Measurements from ENCODE around the gene MYH9. TPM values are rescaled to one million over a fixed set of nuclear protein-coding genes. Genes with fewer than 3 reads are reported as not detected.
"Not testable (repeated sequence)": the region's sequence is repeated elsewhere in the genome, so short reads cannot be mapped to it uniquely, and the experiment has no call there.

MYH9 gene
- total RNA-seq, 4 donors from 2014 or later = 216 to 339 (median 246) TPM

GRCh38 chr22:36253523-36254490 is 134.0 kb downstream of the MYH9 start:
- intact Hi-C loops (cut with DNase I) = no loop called here
- Histone ChIP-seq H3K27ac (peak overlapping the region; percentile 78 to 93 (median 82)), H3K36me3 (peaks cover 0 to 22% (median 0%) of the 10 kb centered on the region in 3 donors), H3K27me3 (no peaks in the 10 kb centered on the region), H3K4me3 (peak overlapping the region; percentile 32 to 66 (median 46)), H3K4me1 (peaks cover 28 to 85% (median 47%) of the 10 kb centered on the region in 3 donors), H3K9me3 (no peaks in the 10 kb centered on the region)
- no peak for DNase-seq
- WGBS, 2 donors = 28 to 35% methylated on average over 4 of the region's 7 CpGs
- TF ChIP-seq CTCF (IDR thresholded peaks at IDR 0.05) = no peak
- no peak for TF ChIP-seq POLR2A (IDR thresholded peaks at IDR 0.05)

GRCh38 chr22:36252754-36253522 is 134.8 kb downstream of the MYH9 start, which contains the start of gene APOL1:
Gene APOL1, plus strand, starts transcription at chr22:36253133. Its CDS starts 1,823 bp downstream, at chr22:36254956.
- no peaks in the 10 kb centered on the region for H3K27me3 ChIP-seq
- peak within 1 kb of the TSS; percentile 32 to 66 (median 46) for H3K4me3 ChIP-seq
- 20 to 24% methylated on average over 8 of the region's 10 CpGs for WGBS, 2 donors
- peaks cover 0 to 14% (median 0%) of the 10 kb centered on the region in 3 donors for H3K36me3 ChIP-seq
- H3K9me3 ChIP-seq = no peaks in the 10 kb centered on the region
- peak within 1 kb of the TSS; percentile 78 to 93 (median 82) for H3K27ac ChIP-seq
- DNase-seq = no peak
- intact Hi-C loops (cut with DNase I) = no loop called here
- TF ChIP-seq CTCF (IDR thresholded peaks at IDR 0.05) (no peak), POLR2A (IDR thresholded peaks at IDR 0.05) (peak in 2 of 4 donors; percentile 23 to 64)
- H3K4me1 ChIP-seq = peaks cover 24 to 77% (median 43%) of the 10 kb centered on the region in 3 donors

- H3K27me3 ChIP-seq; DNase-seq; H3K9me3 ChIP-seq; H3K4me3 ChIP-seq; intact Hi-C loops (cut with DNase I); H3K36me3 ChIP-seq: not testable (repeated sequence)
- Histone ChIP-seq H3K27ac (peak overlapping the region; percentile 78 to 93 (median 82)), H3K4me1 (peaks cover 24 to 73% (median 43%) of the 10 kb centered on the region in 3 donors)
- 93 to 97% methylated on average over 4 to 5 of the region's 7 CpGs for WGBS, 2 donors
These were observed 135.7 kb downstream of the MYH9 start for GRCh38 chr22:36251979-36252608.

- H3K27ac ChIP-seq = peak overlapping the region; percentile 30 to 82 (median 72)
- 62 to 63% methylated on average over 10 to 24 of the region's 24 CpGs for WGBS, 2 donors
- H3K4me1 ChIP-seq = peaks cover 24 to 61% (median 37%) of the 10 kb centered on the region in 3 donors
- H3K9me3 ChIP-seq; H3K4me3 ChIP-seq; H3K36me3 ChIP-seq; intact Hi-C loops (cut with DNase I); DNase-seq; H3K27me3 ChIP-seq: not testable (repeated sequence)
These were observed 137.3 kb downstream of the MYH9 start for GRCh38 chr22:36250292-36250960.

- H3K27me3 ChIP-seq = no peaks in the 10 kb centered on the region
- no peak for DNase-seq
- H3K27ac ChIP-seq = peak overlapping the region in 2 of 4 donors; percentile 81 to 82
- WGBS, 2 donors = 82 to 89% methylated on average over 2 of the region's 2 CpGs
- no peak overlapping the region for H3K4me3 ChIP-seq
- H3K9me3 ChIP-seq = no peaks in the 10 kb centered on the region
- H3K36me3 ChIP-seq = no peaks in the 10 kb centered on the region
- intact Hi-C loops (cut with DNase I) = no loop called here
- TF ChIP-seq POLR2A (IDR thresholded peaks at IDR 0.05) (no peak), CTCF (IDR thresholded peaks at IDR 0.05) (no peak)
- H3K4me1 ChIP-seq = peaks cover 11 to 61% (median 35%) of the 10 kb centered on the region in 3 donors
These were observed 138.6 kb downstream of the MYH9 start for GRCh38 chr22:36249160-36249559.

Measured in esophagus squamous epithelium (tissue), 5 donors.